Type B pancreatic cell (in vitro differentiated cells): ENCODE measurements around the gene PTX3. TPM values are rescaled to one million over a fixed set of nuclear protein-coding genes. Genes with fewer than 3 reads are reported as not detected.

Experiments used
- DNase-seq: peaks from one replicate; pipeline ENCODE4 v3.0.0; 2021; ENCODE audit warnings: mixed read lengths; ENCODE audit not compliant: unreplicated experiment; ENCODE audit errors: extremely low spot score
- H3K27ac Mint-ChIP-seq: 2 replicates; pipeline ENCODE4 v1.8.0; 2021; ENCODE audit warnings: mild to moderate bottlenecking, mixed read lengths
- H3K27me3 Mint-ChIP-seq: 2 replicates; pipeline ENCODE4 v1.8.0; 2021; ENCODE audit warnings: mixed read lengths
- H3K36me3 Mint-ChIP-seq: 2 replicates; pipeline ENCODE4 v1.8.0; 2021; ENCODE audit warnings: mixed read lengths
- H3K4me1 Mint-ChIP-seq: one replicate; pipeline ENCODE4 v1.8.0; 2021; ENCODE audit warnings: mixed read lengths; ENCODE audit not compliant: unreplicated experiment
- H3K4me3 Mint-ChIP-seq: 2 replicates; pipeline ENCODE4 v1.8.0; 2021; ENCODE audit warnings: mild to moderate bottlenecking, mixed read lengths
- H3K9me3 Mint-ChIP-seq: 2 replicates; pipeline ENCODE4 v1.8.0; 2021; ENCODE audit warnings: mixed read lengths
- total RNA-seq: library from RNA; stranded (reverse); gene quantifications from 2 replicates; pipeline ENCODE4 v1.2.1, GENCODE V29; 2021; ENCODE audit warnings: low replicate concordance
- TF ChIP-seq, protein P1 (sequence below): fragments of 200-600 bp; sonication (generic); conservative IDR thresholded peaks from 2 replicates; pipeline ENCODE4 v1.5.0; 2021; ENCODE audit warnings: antibody characterized with exemption, mild to moderate bottlenecking

PTX3 gene
- total RNA-seq, 1 donor from 2014 or later, result 42.2 TPM

DNA sequence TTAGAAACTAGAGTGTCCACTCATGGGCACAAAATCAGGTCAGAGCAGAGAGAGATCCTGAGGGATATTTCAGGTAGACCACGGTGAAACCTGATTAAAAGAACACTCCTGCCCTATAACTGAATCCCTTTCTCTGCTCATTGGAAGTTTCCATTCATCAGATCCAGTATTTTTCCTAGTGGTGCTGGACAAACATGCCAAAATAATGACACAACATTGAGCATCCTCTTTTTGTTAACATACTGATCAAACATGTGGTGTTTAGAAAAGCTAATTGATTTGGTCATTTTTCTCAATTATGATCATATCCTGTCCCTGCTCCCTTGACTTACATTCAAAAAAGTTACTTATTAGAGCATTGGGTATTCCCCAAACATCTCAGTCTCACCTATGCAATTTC lies 27.2 kb downstream of the PTX3 start:
- Mint-ChIP-seq H3K36me3 (no peaks in the 10 kb centered on the region), H3K4me3 (no peak overlapping the region), H3K27ac (no peak overlapping the region), H3K9me3 (no peaks in the 10 kb centered on the region), H3K27me3 (no peaks in the 10 kb centered on the region), H3K4me1 (peaks cover 6% of the 10 kb centered on the region)
- TF ChIP-seq, protein P1, sequence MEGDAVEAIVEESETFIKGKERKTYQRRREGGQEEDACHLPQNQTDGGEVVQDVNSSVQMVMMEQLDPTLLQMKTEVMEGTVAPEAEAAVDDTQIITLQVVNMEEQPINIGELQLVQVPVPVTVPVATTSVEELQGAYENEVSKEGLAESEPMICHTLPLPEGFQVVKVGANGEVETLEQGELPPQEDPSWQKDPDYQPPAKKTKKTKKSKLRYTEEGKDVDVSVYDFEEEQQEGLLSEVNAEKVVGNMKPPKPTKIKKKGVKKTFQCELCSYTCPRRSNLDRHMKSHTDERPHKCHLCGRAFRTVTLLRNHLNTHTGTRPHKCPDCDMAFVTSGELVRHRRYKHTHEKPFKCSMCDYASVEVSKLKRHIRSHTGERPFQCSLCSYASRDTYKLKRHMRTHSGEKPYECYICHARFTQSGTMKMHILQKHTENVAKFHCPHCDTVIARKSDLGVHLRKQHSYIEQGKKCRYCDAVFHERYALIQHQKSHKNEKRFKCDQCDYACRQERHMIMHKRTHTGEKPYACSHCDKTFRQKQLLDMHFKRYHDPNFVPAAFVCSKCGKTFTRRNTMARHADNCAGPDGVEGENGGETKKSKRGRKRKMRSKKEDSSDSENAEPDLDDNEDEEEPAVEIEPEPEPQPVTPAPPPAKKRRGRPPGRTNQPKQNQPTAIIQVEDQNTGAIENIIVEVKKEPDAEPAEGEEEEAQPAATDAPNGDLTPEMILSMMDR, result no peak
- no peak for DNase-seq

DNA sequence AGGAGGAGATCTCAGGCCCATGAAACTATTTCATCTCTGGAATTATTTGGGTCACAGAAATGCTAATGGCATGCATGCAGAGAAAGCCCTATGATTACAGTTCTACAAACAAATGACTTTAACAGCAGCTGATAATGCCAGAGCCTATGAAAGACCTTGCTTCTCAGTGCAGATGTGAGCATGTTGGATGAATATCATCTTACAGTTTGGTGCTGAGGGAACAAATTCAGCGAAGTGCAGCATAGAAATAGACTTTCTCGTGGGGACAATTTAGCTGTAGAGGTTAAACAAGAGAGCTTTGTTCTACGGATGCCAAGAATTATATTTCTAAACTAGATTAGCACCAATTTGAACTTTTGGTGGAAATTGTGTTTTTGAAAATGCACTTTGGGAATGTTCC lies 27.7 kb downstream of the PTX3 start:
- TF ChIP-seq, protein P1, result no peak
- Mint-ChIP-seq H3K9me3 (no peaks in the 10 kb centered on the region), H3K36me3 (no peaks in the 10 kb centered on the region), H3K4me1 (peaks cover 6% of the 10 kb centered on the region), H3K27ac (no peak overlapping the region), H3K27me3 (no peaks in the 10 kb centered on the region), H3K4me3 (no peak overlapping the region)
- no peak for DNase-seq

DNA sequence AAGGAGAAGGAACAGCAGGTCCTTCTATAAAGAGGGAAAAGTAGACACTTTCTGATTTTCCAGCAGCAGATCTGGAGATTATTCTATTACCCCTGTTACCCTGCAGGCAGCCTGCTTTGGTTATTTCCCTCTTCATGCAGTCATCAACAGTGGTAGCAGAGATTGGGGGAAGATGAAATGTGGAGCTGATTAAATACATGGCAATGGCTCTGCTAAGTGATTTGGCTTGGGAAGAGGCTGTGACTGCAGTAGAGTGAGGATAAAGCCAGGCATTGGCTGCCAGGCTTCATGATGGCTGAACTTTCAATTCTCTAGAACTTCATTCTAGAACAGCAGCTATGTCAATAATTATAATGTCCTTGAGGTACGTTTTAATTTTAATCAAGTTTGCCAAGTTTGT lies 29.1 kb downstream of the PTX3 start:
- peaks cover 6% of the 10 kb centered on the region for H3K4me1 Mint-ChIP-seq
- no peaks in the 10 kb centered on the region for H3K36me3 Mint-ChIP-seq
- no peak overlapping the region for H3K27ac Mint-ChIP-seq
- DNase-seq, result no peak
- no peaks in the 10 kb centered on the region for H3K9me3 Mint-ChIP-seq
- H3K4me3 Mint-ChIP-seq, result no peak overlapping the region
- TF ChIP-seq, protein P1, result no peak
- no peaks in the 10 kb centered on the region for H3K27me3 Mint-ChIP-seq

DNA sequence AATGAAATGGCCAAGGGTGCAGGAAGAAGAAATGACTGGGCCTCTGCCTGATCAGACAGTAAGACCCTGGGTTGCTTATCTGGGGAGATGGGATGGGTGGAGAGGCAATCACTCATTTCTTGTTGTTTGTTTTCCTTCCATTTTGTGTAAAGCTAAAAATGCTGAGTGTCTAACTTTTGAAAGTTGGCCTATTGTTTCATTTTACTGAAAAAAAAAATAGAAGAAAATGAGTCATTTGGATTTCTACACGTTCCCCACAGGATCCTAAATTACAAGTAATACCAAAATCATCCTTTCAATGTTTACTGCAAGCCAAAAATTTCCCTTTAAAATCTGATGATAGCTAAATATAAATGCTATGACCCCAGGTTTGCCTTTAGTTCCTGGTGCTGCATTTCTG lies 30.6 kb downstream of the PTX3 start:
- TF ChIP-seq, protein P1, result no peak
- no peaks in the 10 kb centered on the region for H3K9me3 Mint-ChIP-seq
- no peak for DNase-seq

DNA sequence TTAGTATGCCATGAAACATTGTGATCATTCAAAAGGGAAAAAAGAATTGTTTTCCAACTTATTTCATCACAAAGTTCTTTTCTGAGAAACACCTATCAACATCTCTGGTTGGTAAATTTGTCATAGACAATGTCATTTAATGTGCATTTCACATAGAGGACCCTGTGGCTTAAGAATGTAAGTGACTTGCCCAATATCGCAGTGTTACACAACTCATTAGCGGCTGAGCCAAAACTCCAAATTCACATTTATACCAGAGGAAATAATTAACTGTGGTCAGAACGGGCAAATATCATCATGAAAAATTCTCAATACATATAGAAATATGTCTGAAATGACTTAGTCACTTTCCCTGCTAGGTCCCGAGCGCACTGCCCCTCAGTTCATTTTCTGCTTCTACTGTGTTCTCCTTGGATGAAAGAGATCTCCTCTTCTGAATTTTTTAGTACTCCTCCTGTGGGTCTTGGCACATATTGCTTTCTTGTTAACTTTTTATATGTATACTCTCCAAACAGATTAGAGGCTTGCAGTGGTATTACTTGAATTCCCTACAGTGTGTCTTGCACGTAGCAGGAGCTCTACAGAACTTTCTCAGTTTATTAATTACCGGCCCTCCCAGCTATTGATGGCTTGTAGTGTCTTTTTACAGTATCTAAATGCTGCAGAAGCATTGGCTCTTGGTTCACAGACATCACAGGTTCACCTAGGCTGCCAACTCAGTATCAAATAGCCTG lies 33.1 kb downstream of the PTX3 start:
- TF ChIP-seq, protein P1, result no peak
- Mint-ChIP-seq H3K4me1 (no peaks in the 10 kb centered on the region), H3K4me3 (no peak overlapping the region), H3K36me3 (no peaks in the 10 kb centered on the region), H3K27me3 (no peaks in the 10 kb centered on the region), H3K27ac (no peak overlapping the region), H3K9me3 (no peaks in the 10 kb centered on the region)
- DNase-seq, result no peak

More for the DNA sequence above, 30.6 kb downstream of the PTX3 start:
- Mint-ChIP-seq H3K36me3 (no peaks in the 10 kb centered on the region), H3K27ac (no peak overlapping the region), H3K27me3 (no peaks in the 10 kb centered on the region), H3K4me1 (peaks cover 6% of the 10 kb centered on the region), H3K4me3 (no peak overlapping the region)
